Right atrium auricular region (tissue), 2 donors: ENCODE measurements around the gene SHROOM2. TPM values are rescaled to one million over a fixed set of nuclear protein-coding genes. Genes with fewer than 3 reads are reported as not detected.

Source experiments
- DNase-seq: peaks from one replicate; pipeline ENCODE4 v3.0.0-alpha.2; 2019; ENCODE audit warnings: low spot score
- H3K27ac ChIP-seq, 2 donors: fragments of 200-600 bp; sonication (generic); 1 replicate in 1 of 2; 2 replicates in 1 of 2; pipeline ENCODE4 v1.5.1; 2016 to 2019
- H3K27me3 ChIP-seq, 2 donors: fragments of 200-600 bp; sonication (generic); one replicate each; pipeline versions ENCODE4 v1.5.1 to v1.6.0; 2017 to 2019
- H3K36me3 ChIP-seq: fragments of 200-600 bp; sonication (generic); one replicate; pipeline ENCODE4 v1.5.1; 2016
- H3K4me1 ChIP-seq, 2 donors: fragments of 200-600 bp; sonication (generic); one replicate each; pipeline versions ENCODE4 v1.5.1 to v1.6.0; 2017 to 2019
- H3K4me3 ChIP-seq, 2 donors: fragments of 200-600 bp; sonication (generic); 1 replicate in 1 of 2; 2 replicates in 1 of 2; pipeline ENCODE4 v1.5.1; 2017 to 2019; ENCODE audit warnings: mild to moderate bottlenecking in 1 of 2, moderate library complexity in 1 of 2
- H3K9me3 ChIP-seq, 2 donors: fragments of 200-600 bp; sonication (generic); one replicate each; pipeline ENCODE4 v1.5.1; 2019
- total RNA-seq, 2 donors: library from RNA; depleted of rRNA; stranded (reverse); fragments of >200 nt; gene quantifications; one replicate each; pipeline ENCODE4 v1.1.0, GENCODE V29; 2016
- TF ChIP-seq, protein P1 (sequence below), 2 donors: fragments of 200-600 bp; sonication (generic); IDR thresholded peaks; one replicate each; pipeline ENCODE4 v1.5.1; 2019; ENCODE audit warnings: antibody characterized with exemption in 2 of 2

The SHROOM2 gene
- total RNA-seq, 2 donors from 2014 or later: 2.7 to 6.4 TPM

DNA sequence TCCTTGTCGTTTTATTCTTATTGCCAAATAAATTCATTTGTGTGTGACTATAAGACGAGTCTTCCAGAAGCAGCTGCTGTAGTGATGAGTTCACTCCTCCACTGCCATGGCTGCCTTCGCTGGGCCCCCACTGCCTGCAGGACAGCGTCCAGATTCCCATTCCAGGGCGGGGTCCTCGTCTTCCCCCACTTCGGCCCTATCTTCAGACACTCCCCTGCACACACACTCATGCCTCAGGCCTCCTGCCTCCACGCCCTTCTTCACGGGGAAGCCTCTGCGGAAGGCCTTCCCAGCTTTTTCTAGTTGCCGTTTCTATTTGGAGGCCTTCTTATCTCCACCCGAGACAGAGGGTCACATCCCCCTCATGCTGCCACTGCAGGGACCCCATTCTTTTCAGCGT lies 80.4 kb downstream of the SHROOM2 start:
- no peaks in the 10 kb centered on the region for H3K36me3 ChIP-seq
- TF ChIP-seq, protein P1, sequence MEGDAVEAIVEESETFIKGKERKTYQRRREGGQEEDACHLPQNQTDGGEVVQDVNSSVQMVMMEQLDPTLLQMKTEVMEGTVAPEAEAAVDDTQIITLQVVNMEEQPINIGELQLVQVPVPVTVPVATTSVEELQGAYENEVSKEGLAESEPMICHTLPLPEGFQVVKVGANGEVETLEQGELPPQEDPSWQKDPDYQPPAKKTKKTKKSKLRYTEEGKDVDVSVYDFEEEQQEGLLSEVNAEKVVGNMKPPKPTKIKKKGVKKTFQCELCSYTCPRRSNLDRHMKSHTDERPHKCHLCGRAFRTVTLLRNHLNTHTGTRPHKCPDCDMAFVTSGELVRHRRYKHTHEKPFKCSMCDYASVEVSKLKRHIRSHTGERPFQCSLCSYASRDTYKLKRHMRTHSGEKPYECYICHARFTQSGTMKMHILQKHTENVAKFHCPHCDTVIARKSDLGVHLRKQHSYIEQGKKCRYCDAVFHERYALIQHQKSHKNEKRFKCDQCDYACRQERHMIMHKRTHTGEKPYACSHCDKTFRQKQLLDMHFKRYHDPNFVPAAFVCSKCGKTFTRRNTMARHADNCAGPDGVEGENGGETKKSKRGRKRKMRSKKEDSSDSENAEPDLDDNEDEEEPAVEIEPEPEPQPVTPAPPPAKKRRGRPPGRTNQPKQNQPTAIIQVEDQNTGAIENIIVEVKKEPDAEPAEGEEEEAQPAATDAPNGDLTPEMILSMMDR (IDR thresholded peaks at IDR 0.05): no peak

DNA sequence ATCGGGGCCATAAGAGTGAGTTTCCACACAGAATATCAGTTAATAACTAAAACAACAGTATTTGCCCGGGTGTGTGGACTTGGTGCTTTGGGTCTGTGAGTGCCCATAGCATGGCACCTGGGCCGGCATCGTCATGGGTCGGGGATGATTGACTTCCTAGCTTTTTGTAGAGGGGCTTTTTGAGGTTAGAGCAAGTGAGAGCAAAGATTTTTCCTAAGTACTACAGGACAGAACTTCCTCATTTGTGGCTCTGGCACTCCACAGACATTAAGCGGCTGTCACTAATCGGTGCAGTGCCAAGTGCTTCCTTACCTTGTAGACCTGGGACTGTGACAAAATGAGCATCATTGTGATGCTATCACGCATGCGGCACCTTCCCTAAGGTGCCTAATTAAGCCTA lies 81.0 kb downstream of the SHROOM2 start:
- H3K9me3 ChIP-seq: no peaks in the 10 kb centered on the region
- H3K4me3 ChIP-seq: no peak overlapping the region
- no peaks in the 10 kb centered on the region for H3K4me1 ChIP-seq
- no peak overlapping the region for H3K27ac ChIP-seq
- DNase-seq: no peak
- no peaks in the 10 kb centered on the region for H3K36me3 ChIP-seq
- TF ChIP-seq, protein P1 (IDR thresholded peaks at IDR 0.05): no peak
- H3K27me3 ChIP-seq: no peaks in the 10 kb centered on the region

More for the DNA sequence above, 80.4 kb downstream of the SHROOM2 start:
- H3K27ac ChIP-seq: no peak overlapping the region
- H3K4me3 ChIP-seq: no peak overlapping the region
- H3K9me3 ChIP-seq: no peaks in the 10 kb centered on the region
- no peaks in the 10 kb centered on the region for H3K27me3 ChIP-seq
- no peak for DNase-seq
- H3K4me1 ChIP-seq: no peaks in the 10 kb centered on the region

DNA sequence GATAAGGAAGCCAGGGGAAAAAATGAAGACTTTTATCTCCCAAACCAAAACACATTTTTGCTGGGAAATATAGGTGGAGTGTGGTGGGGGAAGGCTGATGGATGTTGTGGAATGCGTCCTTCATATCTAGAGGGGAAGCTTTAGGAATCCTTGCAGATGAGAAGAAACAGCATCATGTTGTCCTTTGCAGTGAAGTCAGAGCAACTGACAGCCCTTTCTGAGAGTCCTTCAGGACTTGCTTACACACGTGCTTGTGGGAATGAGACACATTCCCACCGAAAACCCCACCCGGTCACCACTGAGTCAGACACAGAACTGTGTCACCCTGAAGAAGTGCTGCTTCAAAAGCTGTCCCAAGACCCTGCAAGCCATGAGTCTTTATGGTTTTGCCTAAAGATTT lies 81.5 kb downstream of the SHROOM2 start:
- no peak for DNase-seq
- TF ChIP-seq, protein P1 (IDR thresholded peaks at IDR 0.05): no peak
- no peak overlapping the region for H3K27ac ChIP-seq
- H3K4me3 ChIP-seq: no peak overlapping the region
- no peaks in the 10 kb centered on the region for H3K9me3 ChIP-seq
- no peaks in the 10 kb centered on the region for H3K4me1 ChIP-seq
- no peaks in the 10 kb centered on the region for H3K36me3 ChIP-seq
- H3K27me3 ChIP-seq: no peaks in the 10 kb centered on the region

DNA sequence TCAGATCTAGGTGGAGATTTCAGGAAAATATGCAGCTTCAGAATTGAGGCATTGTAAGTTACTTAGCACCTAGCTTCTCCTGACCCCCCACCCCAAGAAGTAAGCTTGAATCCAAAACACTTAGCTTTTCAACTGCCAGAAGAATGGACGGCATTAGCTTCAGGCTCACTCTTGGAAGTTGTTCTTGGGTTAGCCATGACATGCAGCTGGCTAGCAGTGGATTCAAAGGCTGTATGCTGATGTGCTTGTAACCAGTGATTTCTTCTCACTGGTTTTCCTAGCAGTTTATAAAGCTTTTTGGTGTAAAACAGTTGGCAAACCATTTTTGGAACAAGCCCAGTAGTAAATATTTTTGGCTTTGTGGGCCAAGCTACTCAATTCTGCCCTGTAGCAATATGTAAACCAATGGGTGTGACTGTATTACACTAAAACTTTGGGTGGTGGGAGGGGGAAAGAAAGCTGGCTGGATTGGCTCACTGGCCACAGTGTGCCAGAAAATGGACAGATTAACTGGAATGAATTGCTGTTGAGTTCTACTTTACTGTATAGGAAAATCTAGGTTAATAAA lies 85.6 kb downstream of the SHROOM2 start:
- DNase-seq: no peak
- TF ChIP-seq, protein P1 (IDR thresholded peaks at IDR 0.05): no peak
- no peaks in the 10 kb centered on the region for H3K4me1 ChIP-seq
- no peaks in the 10 kb centered on the region for H3K9me3 ChIP-seq
- no peak overlapping the region for H3K27ac ChIP-seq
- no peaks in the 10 kb centered on the region for H3K36me3 ChIP-seq
- H3K27me3 ChIP-seq: no peaks in the 10 kb centered on the region
- no peak overlapping the region for H3K4me3 ChIP-seq

DNA sequence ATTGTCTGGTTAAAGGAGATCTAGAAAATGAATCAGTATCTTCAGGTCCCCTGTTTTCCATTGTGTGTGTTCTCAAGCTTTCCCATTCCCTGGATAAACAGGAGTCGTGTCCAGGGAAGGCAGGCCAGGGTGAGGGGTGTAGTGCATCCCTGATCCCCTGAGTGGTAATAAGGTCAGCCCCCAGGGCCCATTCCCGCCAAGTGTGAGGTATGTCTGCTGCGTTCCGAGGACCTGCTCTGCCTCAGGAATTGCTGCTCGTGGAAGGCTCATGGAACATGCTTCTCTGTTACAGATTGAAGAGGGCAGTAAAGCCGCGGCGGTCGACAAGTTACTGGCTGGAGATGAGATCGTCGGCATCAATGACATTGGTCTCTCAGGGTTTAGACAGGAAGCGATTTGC lies 87.1 kb downstream of the SHROOM2 start:
- Histone ChIP-seq H3K27me3 (no peaks in the 10 kb centered on the region), H3K4me3 (no peak overlapping the region)

More for the DNA sequence above, 87.1 kb downstream of the SHROOM2 start:
- no peak for DNase-seq
- Histone ChIP-seq H3K27ac (no peak overlapping the region), H3K9me3 (no peaks in the 10 kb centered on the region), H3K4me1 (no peaks in the 10 kb centered on the region), H3K36me3 (no peaks in the 10 kb centered on the region)
- TF ChIP-seq, protein P1 (IDR thresholded peaks at IDR 0.05): no peak
